Fibroblast of pulmonary artery (primary cell): ENCODE measurements around the gene CORIN.

ENCODE experiments used
- DNase-seq: peaks from one replicate; pipeline ENCODE4 v3.0.0-alpha.2; 2010; ENCODE audit warnings: low read depth
- H3K4me3 ChIP-seq: replicated peaks from 2 replicates; pipeline ENCODE4 v1.5.1; 2011; ENCODE audit warnings: low read depth, mild to moderate bottlenecking, control low read depth, low read length, moderate library complexity
- TF ChIP-seq, protein P1 (sequence below): IDR thresholded peaks from 2 replicates; pipeline ENCODE4 v1.5.1; 2011; ENCODE audit warnings: mild to moderate bottlenecking, control low read depth, low read length, inconsistent platforms; ENCODE audit errors: missing control alignments

Gene CORIN

GRCh38 chr4:47705326-47705981, 132.4 kb downstream of the CORIN start:
- TF ChIP-seq, protein P1, sequence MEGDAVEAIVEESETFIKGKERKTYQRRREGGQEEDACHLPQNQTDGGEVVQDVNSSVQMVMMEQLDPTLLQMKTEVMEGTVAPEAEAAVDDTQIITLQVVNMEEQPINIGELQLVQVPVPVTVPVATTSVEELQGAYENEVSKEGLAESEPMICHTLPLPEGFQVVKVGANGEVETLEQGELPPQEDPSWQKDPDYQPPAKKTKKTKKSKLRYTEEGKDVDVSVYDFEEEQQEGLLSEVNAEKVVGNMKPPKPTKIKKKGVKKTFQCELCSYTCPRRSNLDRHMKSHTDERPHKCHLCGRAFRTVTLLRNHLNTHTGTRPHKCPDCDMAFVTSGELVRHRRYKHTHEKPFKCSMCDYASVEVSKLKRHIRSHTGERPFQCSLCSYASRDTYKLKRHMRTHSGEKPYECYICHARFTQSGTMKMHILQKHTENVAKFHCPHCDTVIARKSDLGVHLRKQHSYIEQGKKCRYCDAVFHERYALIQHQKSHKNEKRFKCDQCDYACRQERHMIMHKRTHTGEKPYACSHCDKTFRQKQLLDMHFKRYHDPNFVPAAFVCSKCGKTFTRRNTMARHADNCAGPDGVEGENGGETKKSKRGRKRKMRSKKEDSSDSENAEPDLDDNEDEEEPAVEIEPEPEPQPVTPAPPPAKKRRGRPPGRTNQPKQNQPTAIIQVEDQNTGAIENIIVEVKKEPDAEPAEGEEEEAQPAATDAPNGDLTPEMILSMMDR, result peak; percentile 42
- no peak overlapping the region for H3K4me3 ChIP-seq
- DNase-seq, result peak; percentile 35

- peak; percentile 38 for DNase-seq
- no peak overlapping the region for H3K4me3 ChIP-seq
- TF ChIP-seq, protein P1, result peak; percentile 44
Observed at GRCh38 chr4:47704693-47705325, 133.1 kb downstream of the CORIN start.

DNA sequence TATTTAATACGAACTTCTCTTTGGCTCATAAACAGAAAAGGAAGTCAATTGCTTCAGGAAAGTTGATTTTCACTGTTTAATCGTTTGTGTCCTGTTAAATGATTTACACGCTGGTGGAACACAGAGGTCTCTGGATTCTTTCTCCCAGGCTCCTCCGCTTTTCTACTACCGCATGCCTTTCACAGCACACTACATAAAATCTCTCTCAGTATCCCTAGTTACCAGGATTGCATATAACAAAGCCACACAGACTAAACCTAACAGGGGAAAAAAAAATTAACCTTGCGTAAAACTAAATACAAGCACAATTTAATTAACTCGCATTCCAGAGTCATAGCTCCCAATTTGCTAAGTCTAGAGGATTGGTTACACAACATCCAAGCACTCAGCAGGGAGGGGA, 133.9 kb downstream of the CORIN start:
- TF ChIP-seq, protein P1, result no peak
- DNase-seq, result no peak
- H3K4me3 ChIP-seq, result no peak overlapping the region

DNA sequence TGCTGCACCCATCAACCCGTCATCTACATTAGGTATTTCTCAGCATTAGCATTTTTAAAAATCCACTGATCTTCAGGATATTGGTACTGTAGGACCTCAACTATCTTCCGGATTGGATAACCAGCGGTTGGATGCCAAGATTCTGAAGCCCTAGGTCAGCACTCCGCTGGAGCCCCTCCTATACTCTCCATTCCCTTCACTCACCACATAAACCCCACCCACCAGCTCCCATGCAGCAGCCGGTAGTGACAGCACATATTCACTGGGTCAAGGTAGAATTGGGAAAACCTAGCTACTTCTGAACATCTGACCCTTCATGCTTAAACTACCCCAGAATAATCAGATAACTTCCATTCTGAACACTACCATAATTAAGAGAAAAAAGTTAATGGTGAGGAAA, 134.9 kb downstream of the CORIN start:
- TF ChIP-seq, protein P1, result no peak
- DNase-seq, result no peak
- no peak overlapping the region for H3K4me3 ChIP-seq

- TF ChIP-seq, protein P1, result no peak
- no peak for DNase-seq
- no peak overlapping the region for H3K4me3 ChIP-seq
Observed at GRCh38 chr4:47701286-47701685, 136.6 kb downstream of the CORIN start.

- TF ChIP-seq, protein P1, result no peak
- no peak overlapping the region for H3K4me3 ChIP-seq
- no peak for DNase-seq
Observed at GRCh38 chr4:47698837-47699236, 139.0 kb downstream of the CORIN start.

- DNase-seq, result no peak
- no peak overlapping the region for H3K4me3 ChIP-seq
- TF ChIP-seq, protein P1, result no peak
Observed at GRCh38 chr4:47696823-47697222, 141.0 kb downstream of the CORIN start.
